MM.1S (cell line): Measurements from ENCODE around the gene PRKCSH.

Experiments used
- EZH2 ChIP-seq: fragments of 300-600 bp; sonication (generic); optimal IDR thresholded peaks from 2 replicates; pipeline ENCODE3; 2017; ENCODE audit warnings: low read depth, mild to moderate bottlenecking, antibody characterized with exemption, low read length, mixed read lengths
- EZH2phosphoT487 ChIP-seq: fragments of 300-600 bp; sonication (generic); IDR thresholded peaks from 2 replicates; pipeline ENCODE4 v1.6.1; 2018; ENCODE audit warnings: antibody characterized with exemption, low read length
- TF ChIP-seq, protein P1 (sequence below): fragments of 300-600 bp; sonication (generic); IDR thresholded peaks from 2 replicates; pipeline ENCODE4 v1.5.1; 2016; ENCODE audit warnings: antibody characterized with exemption, low read length, mixed read lengths

DNA sequence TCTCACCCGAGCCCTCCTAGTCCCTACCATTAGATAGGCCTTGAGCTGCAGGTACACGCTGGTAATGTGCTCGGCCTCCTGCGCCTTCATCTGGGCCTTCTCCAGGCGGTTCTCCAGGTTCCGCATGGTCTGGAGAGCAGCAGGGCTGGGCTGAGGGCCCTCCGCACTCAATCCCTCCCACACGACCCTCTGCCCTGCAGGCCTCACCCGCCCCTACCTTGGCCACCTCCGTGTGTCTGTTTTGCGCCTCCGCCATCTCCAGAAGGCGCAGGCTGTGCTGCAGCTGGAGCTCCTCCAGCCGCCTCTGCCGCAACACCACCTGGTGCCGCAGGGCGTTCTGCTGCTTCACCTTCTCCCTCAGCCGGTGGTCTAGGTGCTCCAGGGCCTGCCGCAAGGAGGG lies 8.8 kb upstream of the PRKCSH start:
- TF ChIP-seq, protein P1, sequence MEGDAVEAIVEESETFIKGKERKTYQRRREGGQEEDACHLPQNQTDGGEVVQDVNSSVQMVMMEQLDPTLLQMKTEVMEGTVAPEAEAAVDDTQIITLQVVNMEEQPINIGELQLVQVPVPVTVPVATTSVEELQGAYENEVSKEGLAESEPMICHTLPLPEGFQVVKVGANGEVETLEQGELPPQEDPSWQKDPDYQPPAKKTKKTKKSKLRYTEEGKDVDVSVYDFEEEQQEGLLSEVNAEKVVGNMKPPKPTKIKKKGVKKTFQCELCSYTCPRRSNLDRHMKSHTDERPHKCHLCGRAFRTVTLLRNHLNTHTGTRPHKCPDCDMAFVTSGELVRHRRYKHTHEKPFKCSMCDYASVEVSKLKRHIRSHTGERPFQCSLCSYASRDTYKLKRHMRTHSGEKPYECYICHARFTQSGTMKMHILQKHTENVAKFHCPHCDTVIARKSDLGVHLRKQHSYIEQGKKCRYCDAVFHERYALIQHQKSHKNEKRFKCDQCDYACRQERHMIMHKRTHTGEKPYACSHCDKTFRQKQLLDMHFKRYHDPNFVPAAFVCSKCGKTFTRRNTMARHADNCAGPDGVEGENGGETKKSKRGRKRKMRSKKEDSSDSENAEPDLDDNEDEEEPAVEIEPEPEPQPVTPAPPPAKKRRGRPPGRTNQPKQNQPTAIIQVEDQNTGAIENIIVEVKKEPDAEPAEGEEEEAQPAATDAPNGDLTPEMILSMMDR = no peak
- TF ChIP-seq EZH2phosphoT487 (no peak), EZH2 (no peak)
